K562 (cell line): Measurements from ENCODE around the gene CTNNBL1. TPM values are rescaled to one million over a fixed set of nuclear protein-coding genes. Genes with fewer than 3 reads are reported as not detected.

ENCODE experiments used
- ATAC-seq: fragments of 200-7000 bp; cut with Tn5 transposase; 3 replicates; pipeline ENCODE4 v1.9.1; 2020; ENCODE audit warnings: moderate library complexity
- BruUV-seq: library from RNA; stranded (reverse); fragments of 400-500 nt; replicated peaks from 2 replicates; lab custom pipeline; 2021; lab: Mats Ljungman, UMichigan
- CTCF ChIA-PET: fragments of 300-600 bp; formaldehyde crosslinking; extraction: SDS; loops from one replicate; lab custom pipeline; 2021; ENCODE audit warnings: low intra/inter-chr PET ratio; lab: Yijun Ruan, JAX
- POLR2A ChIA-PET: fragments of 300-600, 350-650 bp; sonication (Branson Sonifier 250); formaldehyde crosslinking; extraction: SDS; loops from one replicate; lab custom pipeline; 2021; ENCODE audit warnings: antibody characterized with exemption, inconsistent platforms; lab: Yijun Ruan, JAX
- DNase-seq, 4 experiments: peaks; one replicate each; pipeline versions ENCODE4 v3.0.0 to v3.0.0-alpha.2; 2011 to 2018; ENCODE audit warnings: low spot score in 3 of 4, mixed read lengths in 3 of 4; ENCODE audit errors: extremely low read depth in 1 of 4
- FAIRE-seq: peaks from 2 replicates; lab custom pipeline; 2011; peaks lifted over from hg19 to GRCh38; lab: Jason Lieb, UNC
- H2AFZ ChIP-seq: 2 replicates; pipeline ENCODE4 v1.6.0; 2011; ENCODE audit warnings: low read depth, low read length, control low read depth, inconsistent platforms
- H3K27ac ChIP-seq: fragments of 200-600 bp; 3 replicates; pipeline ENCODE4 v1.8.0; 2011; ENCODE audit warnings: low read depth, mild to moderate bottlenecking, control low read depth, inconsistent platforms, low read length, moderate library complexity, mixed read lengths; ENCODE audit errors: extremely low read depth
- H3K27me3 ChIP-seq, 2 experiments: fragments of 300-600 bp in 1 of 2; 2 replicates in 1 of 2; 3 replicates in 1 of 2; pipeline versions ENCODE4 v1.6.0 to v1.8.0; 2011; ENCODE audit warnings: inconsistent platforms in 2 of 2, low read length in 2 of 2, mild to moderate bottlenecking in 1 of 2, mixed read lengths in 1 of 2, moderate library complexity in 1 of 2; ENCODE audit not compliant: control insufficient read depth in 2 of 2, insufficient read depth in 2 of 2
- H3K36me3 ChIP-seq: fragments of 300-600 bp; 3 replicates; pipeline ENCODE4 v1.8.0; 2011; ENCODE audit warnings: mild to moderate bottlenecking, low read length, inconsistent platforms; ENCODE audit not compliant: control insufficient read depth, insufficient read depth
- H3K4me1 ChIP-seq, 2 experiments: fragments of 200-600 bp in 1 of 2; replicated peaks in 1 of 2; 2 replicates in 1 of 2; 3 replicates in 1 of 2; pipeline versions ENCODE4 v1.5.1 to v1.8.0; 2011; ENCODE audit warnings: inconsistent platforms in 2 of 2, low read length in 2 of 2, mild to moderate bottlenecking in 1 of 2, mixed read lengths in 1 of 2, moderate library complexity in 1 of 2; ENCODE audit not compliant: control insufficient read depth in 2 of 2, insufficient read depth in 2 of 2
- H3K4me2 ChIP-seq: 2 replicates; pipeline ENCODE4 v1.6.1; 2011; ENCODE audit warnings: low read length, control low read depth, inconsistent platforms, mixed read lengths; ENCODE audit not compliant: insufficient read depth
- H3K4me3 ChIP-seq: fragments of 200-600 bp; sonication (generic), shearing (Covaris generic); 2 replicates; pipeline ENCODE4 v1.5.1; 2016; ENCODE audit warnings: control low read depth, inconsistent platforms
- H3K79me2 ChIP-seq: fragments of 200-600 bp; 3 replicates; pipeline ENCODE4 v1.8.0; 2011; ENCODE audit warnings: low read length, inconsistent platforms; ENCODE audit not compliant: control insufficient read depth, insufficient read depth
- H3K9ac ChIP-seq, 2 experiments: 2 replicates each; pipeline versions ENCODE4 v1.6.0 to v1.6.1; 2011; ENCODE audit warnings: low read depth in 2 of 2, low read length in 2 of 2, control low read depth in 1 of 2, inconsistent platforms in 1 of 2, mild to moderate bottlenecking in 1 of 2, mixed read lengths in 1 of 2; ENCODE audit not compliant: insufficient read depth in 1 of 2
- H3K9me1 ChIP-seq: one replicate; pipeline ENCODE4 v1.6.0; 2011; ENCODE audit warnings: inconsistent platforms, mild to moderate bottlenecking, low read length, moderate library complexity; ENCODE audit not compliant: control insufficient read depth, insufficient read depth
- H3K9me3 ChIP-seq: replicated peaks from 2 replicates; pipeline ENCODE4 v1.5.1; 2011; ENCODE audit warnings: low read depth, low read length, inconsistent platforms; ENCODE audit not compliant: control insufficient read depth, insufficient read depth
- H4K20me1 ChIP-seq: replicated peaks from 2 replicates; pipeline ENCODE4 v1.6.1; 2011; ENCODE audit warnings: low read length, inconsistent platforms, mixed read lengths; ENCODE audit not compliant: control insufficient read depth, insufficient read depth
- EP400 ChIP-seq: fragments of 450-650 bp; IDR thresholded peaks from 2 replicates; pipeline ENCODE4 v1.6.1; 2017; ENCODE audit warnings: antibody characterized with exemption, mild to moderate bottlenecking, moderate library complexity
- FIP1L1 ChIP-seq: fragments of 200-400 bp; formaldehyde crosslinking; IDR thresholded peaks from 2 replicates; pipeline ENCODE4 v1.6.1; 2018; ENCODE audit warnings: mild to moderate bottlenecking, low read depth, low read length; ENCODE audit not compliant: poor library complexity, severe bottlenecking
- ILF3 ChIP-seq: fragments of 450-650 bp; IDR thresholded peaks from 2 replicates; pipeline ENCODE4 v1.6.1; 2018; ENCODE audit warnings: antibody characterized with exemption, mild to moderate bottlenecking, moderate library complexity, borderline replicate concordance
- MEIS2 ChIP-seq: fragments of 450-650 bp; IDR thresholded peaks from 2 replicates; pipeline ENCODE4 v1.6.1; 2014; ENCODE audit warnings: mild to moderate bottlenecking; ENCODE audit not compliant: partially characterized antibody
- PCBP1 ChIP-seq: fragments of 200-400 bp; formaldehyde crosslinking; IDR thresholded peaks from 2 replicates; pipeline ENCODE4 v1.6.1; 2018; ENCODE audit warnings: mild to moderate bottlenecking, low read depth, low read length; ENCODE audit not compliant: poor library complexity, severe bottlenecking
- TAF7 ChIP-seq: fragments of 450-650 bp; IDR thresholded peaks from 2 replicates; pipeline ENCODE4 v1.6.1; 2016; ENCODE audit warnings: missing genetic modification characterization, missing compliant biosample characterization
- WGBS: fragments of 100-300 bp; shearing (Covaris generic); methylation state at CpG from one replicate; pipeline ENCODE4 v1.1.6; 2016; ENCODE audit warnings: low coverage, mixed read lengths; ENCODE audit not compliant: insufficient coverage; ENCODE audit errors: missing lambda C conversion rate; 5-methylcytosine and 5-hydroxymethylcytosine counted together
- in situ Hi-C: fragments of 300-500 bp; cut with MboI; formaldehyde crosslinking; loops from 4 replicates; pipeline ENCODE4 v1.15.0; 2018; ENCODE audit warnings: inconsistent platforms, mixed read lengths
- intact Hi-C: fragments of 100-400 bp; cut with micrococcal nuclease; formaldehyde crosslinking; loops from 2 replicates; pipeline ENCODE4 v1.14.2; 2022
- polyA plus RNA-seq, 8 experiments: library from polyadenylated mRNA; depleted of rRNA in 4 of 8; stranded (reverse) in 5 of 8; unstranded in 3 of 8; fragments of >200 nt; fragmentation: Nextera tagmentation in 2 of 8; fragmentation: Illumina TruSeq in 1 of 8; extraction: Ambion mirVana in 2 of 8; extraction: Trizol in 1 of 8; gene quantifications; 2 replicates each; pipeline versions ENCODE4 v1.2.1 to v1.2.3, GENCODE V29; 2011 to 2014; ENCODE audit warnings: inconsistent platforms in 1 of 8, missing spikeins in 1 of 8
- total RNA-seq, 7 experiments: library from RNA; depleted of rRNA in 6 of 7; stranded (reverse); fragments of >200 nt in 6 of 7; fragmentation: Illumina TruSeq in 2 of 7; extraction: Trizol in 2 of 7; gene quantifications; 2 replicates each; pipeline versions ENCODE4 v1.2.1 to v1.2.3, GENCODE V29; 2011 to 2021; ENCODE audit warnings: low replicate concordance in 1 of 7
- TF ChIP-seq, protein P1 (sequence below): sonication (generic); formaldehyde crosslinking; IDR thresholded peaks from 2 replicates; pipeline ENCODE4 v1.8.0; 2022; ENCODE audit warnings: mild to moderate bottlenecking, missing genetic modification reagents
- TF ChIP-seq, protein P2 (sequence below): fragments of 150-350 bp; IDR thresholded peaks from 2 replicates; pipeline ENCODE4 v1.6.1; 2014; ENCODE audit warnings: low read depth, mild to moderate bottlenecking, low read length, borderline replicate concordance
- TF ChIP-seq, protein P3 (sequence below), 2 experiments: fragments of 450-650 bp; IDR thresholded peaks; 2 replicates each; pipeline ENCODE4 v1.6.1; 2018; ENCODE audit warnings: mild to moderate bottlenecking in 2 of 2, low read depth in 1 of 2; ENCODE audit not compliant: partially characterized antibody in 2 of 2

Gene CTNNBL1
- total and polyA plus RNA-seq, 9 of the 15 experiments (the other 6 are each of a cell fraction or from before 2014, with no cell fraction given): 32.4 to 85.6 (median 43.6) TPM

DNA sequence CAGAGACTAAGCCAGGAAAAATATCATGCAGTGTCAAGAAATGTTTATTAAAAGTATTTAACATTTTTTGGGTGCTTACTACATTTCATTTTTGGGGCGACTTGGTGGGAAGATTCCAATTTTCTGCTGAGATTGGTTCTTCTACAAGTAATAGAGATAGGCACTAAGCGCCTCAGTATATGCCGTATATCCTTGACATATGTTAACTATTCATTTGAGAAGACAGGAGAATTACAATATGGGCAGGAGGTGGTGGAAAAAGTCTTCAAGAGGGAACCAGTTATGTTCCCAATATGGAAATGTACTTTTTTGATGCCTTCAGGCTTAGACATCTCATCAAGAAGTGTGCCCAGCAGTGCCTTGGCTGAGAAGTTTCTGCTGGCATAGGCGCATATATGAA lies 6.5 kb downstream of the CTNNBL1 start:
- no peak for FAIRE-seq

More for the DNA sequence above, 6.5 kb downstream of the CTNNBL1 start:
- Histone ChIP-seq H3K36me3 (no peaks in the 10 kb centered on the region), H4K20me1 (peaks cover 7% of the 10 kb centered on the region), H2AFZ (no peak overlapping the region), H3K79me2 (peaks cover 21% of the 10 kb centered on the region), H3K9ac (no peak overlapping the region), H3K27ac (no peak overlapping the region)
- CTCF ChIA-PET: no interaction called here
- BruUV-seq: no TSS peak
- ATAC-seq: no peak
- TF ChIP-seq ILF3: no peak
- no peak for TF ChIP-seq MEIS2
- TF ChIP-seq, protein P1, sequence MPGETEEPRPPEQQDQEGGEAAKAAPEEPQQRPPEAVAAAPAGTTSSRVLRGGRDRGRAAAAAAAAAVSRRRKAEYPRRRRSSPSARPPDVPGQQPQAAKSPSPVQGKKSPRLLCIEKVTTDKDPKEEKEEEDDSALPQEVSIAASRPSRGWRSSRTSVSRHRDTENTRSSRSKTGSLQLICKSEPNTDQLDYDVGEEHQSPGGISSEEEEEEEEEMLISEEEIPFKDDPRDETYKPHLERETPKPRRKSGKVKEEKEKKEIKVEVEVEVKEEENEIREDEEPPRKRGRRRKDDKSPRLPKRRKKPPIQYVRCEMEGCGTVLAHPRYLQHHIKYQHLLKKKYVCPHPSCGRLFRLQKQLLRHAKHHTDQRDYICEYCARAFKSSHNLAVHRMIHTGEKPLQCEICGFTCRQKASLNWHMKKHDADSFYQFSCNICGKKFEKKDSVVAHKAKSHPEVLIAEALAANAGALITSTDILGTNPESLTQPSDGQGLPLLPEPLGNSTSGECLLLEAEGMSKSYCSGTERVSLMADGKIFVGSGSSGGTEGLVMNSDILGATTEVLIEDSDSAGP (CRISPR knock-in tag): no peak
- TF ChIP-seq EP400: no peak
- TF ChIP-seq PCBP1: no peak
- no peak for TF ChIP-seq FIP1L1
- TF ChIP-seq, protein P2, sequence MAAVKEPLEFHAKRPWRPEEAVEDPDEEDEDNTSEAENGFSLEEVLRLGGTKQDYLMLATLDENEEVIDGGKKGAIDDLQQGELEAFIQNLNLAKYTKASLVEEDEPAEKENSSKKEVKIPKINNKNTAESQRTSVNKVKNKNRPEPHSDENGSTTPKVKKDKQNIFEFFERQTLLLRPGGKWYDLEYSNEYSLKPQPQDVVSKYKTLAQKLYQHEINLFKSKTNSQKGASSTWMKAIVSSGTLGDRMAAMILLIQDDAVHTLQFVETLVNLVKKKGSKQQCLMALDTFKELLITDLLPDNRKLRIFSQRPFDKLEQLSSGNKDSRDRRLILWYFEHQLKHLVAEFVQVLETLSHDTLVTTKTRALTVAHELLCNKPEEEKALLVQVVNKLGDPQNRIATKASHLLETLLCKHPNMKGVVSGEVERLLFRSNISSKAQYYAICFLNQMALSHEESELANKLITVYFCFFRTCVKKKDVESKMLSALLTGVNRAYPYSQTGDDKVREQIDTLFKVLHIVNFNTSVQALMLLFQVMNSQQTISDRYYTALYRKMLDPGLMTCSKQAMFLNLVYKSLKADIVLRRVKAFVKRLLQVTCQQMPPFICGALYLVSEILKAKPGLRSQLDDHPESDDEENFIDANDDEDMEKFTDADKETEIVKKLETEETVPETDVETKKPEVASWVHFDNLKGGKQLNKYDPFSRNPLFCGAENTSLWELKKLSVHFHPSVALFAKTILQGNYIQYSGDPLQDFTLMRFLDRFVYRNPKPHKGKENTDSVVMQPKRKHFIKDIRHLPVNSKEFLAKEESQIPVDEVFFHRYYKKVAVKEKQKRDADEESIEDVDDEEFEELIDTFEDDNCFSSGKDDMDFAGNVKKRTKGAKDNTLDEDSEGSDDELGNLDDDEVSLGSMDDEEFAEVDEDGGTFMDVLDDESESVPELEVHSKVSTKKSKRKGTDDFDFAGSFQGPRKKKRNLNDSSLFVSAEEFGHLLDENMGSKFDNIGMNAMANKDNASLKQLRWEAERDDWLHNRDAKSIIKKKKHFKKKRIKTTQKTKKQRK: no peak
- no peak for TF ChIP-seq TAF7 (tag)
- TF ChIP-seq, protein P3, sequence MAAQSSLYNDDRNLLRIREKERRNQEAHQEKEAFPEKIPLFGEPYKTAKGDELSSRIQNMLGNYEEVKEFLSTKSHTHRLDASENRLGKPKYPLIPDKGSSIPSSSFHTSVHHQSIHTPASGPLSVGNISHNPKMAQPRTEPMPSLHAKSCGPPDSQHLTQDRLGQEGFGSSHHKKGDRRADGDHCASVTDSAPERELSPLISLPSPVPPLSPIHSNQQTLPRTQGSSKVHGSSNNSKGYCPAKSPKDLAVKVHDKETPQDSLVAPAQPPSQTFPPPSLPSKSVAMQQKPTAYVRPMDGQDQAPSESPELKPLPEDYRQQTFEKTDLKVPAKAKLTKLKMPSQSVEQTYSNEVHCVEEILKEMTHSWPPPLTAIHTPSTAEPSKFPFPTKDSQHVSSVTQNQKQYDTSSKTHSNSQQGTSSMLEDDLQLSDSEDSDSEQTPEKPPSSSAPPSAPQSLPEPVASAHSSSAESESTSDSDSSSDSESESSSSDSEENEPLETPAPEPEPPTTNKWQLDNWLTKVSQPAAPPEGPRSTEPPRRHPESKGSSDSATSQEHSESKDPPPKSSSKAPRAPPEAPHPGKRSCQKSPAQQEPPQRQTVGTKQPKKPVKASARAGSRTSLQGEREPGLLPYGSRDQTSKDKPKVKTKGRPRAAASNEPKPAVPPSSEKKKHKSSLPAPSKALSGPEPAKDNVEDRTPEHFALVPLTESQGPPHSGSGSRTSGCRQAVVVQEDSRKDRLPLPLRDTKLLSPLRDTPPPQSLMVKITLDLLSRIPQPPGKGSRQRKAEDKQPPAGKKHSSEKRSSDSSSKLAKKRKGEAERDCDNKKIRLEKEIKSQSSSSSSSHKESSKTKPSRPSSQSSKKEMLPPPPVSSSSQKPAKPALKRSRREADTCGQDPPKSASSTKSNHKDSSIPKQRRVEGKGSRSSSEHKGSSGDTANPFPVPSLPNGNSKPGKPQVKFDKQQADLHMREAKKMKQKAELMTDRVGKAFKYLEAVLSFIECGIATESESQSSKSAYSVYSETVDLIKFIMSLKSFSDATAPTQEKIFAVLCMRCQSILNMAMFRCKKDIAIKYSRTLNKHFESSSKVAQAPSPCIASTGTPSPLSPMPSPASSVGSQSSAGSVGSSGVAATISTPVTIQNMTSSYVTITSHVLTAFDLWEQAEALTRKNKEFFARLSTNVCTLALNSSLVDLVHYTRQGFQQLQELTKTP (IDR thresholded peaks at IDR 0.05; ENCODE audit: low read depth in 1 of 2, partially characterized antibody in 2 of 2): no peak
- TF ChIP-seq, all 486 proteins: peak for 0
- 81% methylated on average over 4 of the region's 4 CpGs for WGBS
- Histone ChIP-seq H3K9me3 (no peaks in the 10 kb centered on the region), H3K4me1 (peaks cover 3 to 7% of the 10 kb centered on the region in 2 experiments; a peak in 2 of 5 replicates), H3K4me3 (no peak overlapping the region), H3K27me3 (no peaks in the 10 kb centered on the region), H3K9me1 (no peaks in the 10 kb centered on the region), H3K4me2 (no peak overlapping the region)
- no peak for DNase-seq
- in situ Hi-C loops (no loop called here), intact Hi-C loops (no loop called here)
- POLR2A ChIA-PET: no interaction called here
